ENCODE data around the gene ST3GAL3.

Gene ST3GAL3

GRCh38 chr1:43857163-43857562, 149.8 kb downstream of the ST3GAL3 start:
- no peak for DNase-seq

GRCh38 chr1:43858324-43858723, 151.0 kb downstream of the ST3GAL3 start:
- no peak for DNase-seq

GRCh38 chr1:43861337-43861736, 154.0 kb downstream of the ST3GAL3 start:
- no peak for DNase-seq

DNA sequence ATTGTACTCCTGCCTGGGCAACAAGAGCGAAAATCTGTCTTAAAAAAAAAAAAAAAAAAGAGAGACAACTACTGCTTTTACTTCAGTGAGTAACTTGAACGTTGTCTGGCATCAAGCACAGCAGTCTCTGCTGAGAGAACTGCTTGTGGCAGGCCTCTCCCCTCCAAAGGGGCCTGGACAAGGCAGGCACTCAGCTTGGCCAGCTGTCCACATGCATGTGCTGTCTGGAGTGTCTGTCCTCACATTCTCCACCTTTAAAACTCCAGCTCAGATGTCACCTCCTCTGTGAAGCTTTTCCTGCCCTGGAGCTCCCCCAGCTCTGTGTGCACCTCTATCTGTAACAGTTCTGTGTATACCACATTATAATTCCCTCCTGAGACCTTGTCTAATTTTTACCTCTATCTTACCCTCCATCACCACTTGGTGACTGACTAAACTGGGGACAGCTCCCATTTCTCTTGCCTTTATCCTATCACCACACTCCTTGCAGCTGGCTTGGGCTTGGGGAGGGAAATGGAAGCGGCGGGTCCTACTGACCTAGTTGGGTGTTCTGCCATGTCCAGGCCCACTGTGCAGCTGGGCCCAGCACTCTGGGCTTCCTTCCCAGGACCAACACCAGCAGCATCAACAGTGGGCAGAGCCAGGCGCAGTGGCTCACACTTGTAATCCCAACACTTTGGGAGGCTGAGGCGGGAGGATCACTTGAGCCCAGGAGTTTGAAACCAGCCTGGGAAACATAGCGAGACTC, 154.8 kb downstream of the ST3GAL3 start:
- DNase-seq, result no peak

DNA sequence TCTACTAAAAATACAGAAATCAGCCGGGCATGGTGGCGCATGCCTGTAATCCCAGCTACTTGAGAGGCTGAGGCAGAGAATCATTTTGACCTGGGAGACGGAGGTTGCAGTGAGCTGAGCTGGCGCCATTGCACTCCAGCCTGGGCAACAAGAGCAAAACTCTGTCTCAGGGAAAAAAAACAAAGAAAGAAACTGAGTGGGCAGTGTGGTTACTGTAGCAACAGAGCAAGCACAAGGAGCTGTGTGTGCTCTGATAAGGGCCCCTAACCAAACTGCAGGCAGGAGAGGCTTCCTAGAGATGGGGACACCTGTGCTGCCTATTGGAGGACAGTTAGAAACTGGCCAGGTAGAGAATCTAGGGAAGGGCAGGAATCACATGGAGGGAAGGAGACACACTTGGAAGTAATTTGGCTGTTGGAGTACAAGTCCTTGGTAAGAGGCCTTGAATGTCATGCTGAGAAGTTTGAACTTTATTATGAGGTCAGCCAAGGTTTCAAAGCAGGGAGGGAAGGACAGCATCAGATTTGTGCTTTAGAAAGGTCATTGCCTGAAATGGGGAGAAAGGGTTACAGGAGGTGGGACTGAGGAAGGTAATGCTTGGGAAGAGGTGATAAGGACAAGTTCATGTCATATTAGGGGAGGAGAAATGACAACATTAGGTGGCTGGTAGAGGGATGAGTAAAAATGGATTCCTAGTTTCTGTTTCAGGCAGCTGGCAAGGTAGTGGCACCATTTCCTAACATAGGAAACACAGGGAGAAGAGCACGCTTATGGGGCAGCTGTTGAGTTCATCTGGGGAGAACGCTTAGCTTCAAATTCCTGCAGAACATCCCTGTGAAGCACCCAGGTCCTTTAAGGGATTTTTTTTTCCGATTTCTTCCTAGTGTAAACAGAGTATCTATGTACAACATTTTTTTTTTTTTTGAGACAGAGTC, 157.0 kb downstream of the ST3GAL3 start:
- DNase-seq, result no peak

GRCh38 chr1:43866201-43866600, 158.9 kb downstream of the ST3GAL3 start:
- DNase-seq, result no peak

GRCh38 chr1:43867976-43868740, 160.8 kb downstream of the ST3GAL3 start:
- no peak for DNase-seq

DNA sequence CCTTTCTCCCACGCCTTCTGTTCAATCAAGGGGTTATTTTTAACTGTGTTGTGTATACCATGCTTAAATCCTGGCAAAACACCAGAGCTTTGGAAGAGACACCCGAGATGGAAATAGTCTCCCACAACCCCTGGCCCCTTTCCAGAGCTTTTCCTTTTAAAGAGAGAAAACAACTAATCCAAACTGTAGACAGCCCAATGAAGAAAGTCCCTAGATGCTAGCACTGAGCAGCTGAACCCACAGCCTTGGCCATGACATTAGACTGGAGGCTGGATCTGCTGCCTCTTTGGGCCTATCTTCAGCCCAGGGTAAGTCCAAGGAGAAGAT, 161.4 kb downstream of the ST3GAL3 start:
- no peak for DNase-seq

GRCh38 chr1:43870306-43870705, 163.0 kb downstream of the ST3GAL3 start:
- no peak for DNase-seq

DNA sequence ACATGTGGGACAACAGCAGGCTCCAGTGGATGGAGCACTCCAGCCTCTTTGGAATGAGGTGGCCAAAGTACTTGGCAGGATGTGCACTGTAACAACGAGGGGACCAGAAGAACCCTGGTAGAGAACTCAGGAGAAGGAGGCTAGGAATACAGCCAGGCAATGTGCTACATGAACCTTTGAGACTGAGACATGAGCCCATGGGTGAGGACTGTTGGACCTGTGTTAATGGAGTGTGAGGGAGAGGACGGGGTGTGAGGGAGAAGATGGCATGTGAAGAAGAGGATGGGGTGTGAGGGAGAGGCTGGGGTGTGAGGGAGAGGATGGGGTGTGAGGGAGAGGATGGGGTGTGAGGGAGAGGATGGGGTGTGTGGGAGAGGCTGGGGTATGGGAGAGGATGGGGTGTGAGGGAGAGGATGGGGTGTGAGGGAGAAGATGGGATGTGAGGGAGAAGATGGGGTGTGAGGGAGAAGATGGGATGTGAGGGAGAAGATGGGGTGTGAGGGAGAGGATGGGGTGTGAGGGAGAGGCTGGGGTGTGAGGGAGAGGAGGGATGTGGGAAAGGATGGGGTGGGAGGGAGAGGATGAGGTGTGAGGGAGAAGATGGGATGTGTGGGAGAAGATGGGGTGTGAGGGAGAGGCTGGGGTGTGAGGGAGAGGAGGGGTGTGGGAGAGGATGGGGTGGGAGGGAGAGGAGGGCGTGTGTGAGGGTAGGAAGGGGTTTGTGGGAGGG, 164.0 kb downstream of the ST3GAL3 start:
- no peak for DNase-seq

- DNase-seq, result no peak
These were observed 164.9 kb downstream of the ST3GAL3 start for GRCh38 chr1:43872280-43872679.

DNA sequence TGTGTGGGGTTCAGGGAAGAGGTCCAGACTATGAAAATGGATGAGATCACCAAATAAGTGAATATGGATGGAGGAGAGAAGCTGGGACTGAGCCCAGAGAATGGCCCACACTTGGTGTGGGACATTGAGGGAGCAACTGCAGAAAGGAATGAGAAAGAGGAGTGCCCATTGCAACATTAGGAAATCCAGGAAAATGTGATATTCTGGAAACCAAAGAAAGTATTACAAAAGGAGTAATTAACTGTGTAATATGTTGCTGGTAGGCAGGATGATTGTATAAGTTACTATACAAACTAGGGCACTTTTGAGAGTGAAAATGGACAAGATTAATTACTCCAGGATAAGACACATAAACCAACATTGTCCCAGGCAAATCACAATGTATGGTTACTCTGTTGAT, 166.5 kb downstream of the ST3GAL3 start:
- no peak for DNase-seq

- DNase-seq, result no peak
These were observed 167.4 kb downstream of the ST3GAL3 start for GRCh38 chr1:43874716-43875115.

- DNase-seq, result no peak
These were observed 168.0 kb downstream of the ST3GAL3 start for GRCh38 chr1:43875331-43875730.

- DNase-seq, result no peak
These were observed 169.8 kb downstream of the ST3GAL3 start for GRCh38 chr1:43877101-43877500.

DNA sequence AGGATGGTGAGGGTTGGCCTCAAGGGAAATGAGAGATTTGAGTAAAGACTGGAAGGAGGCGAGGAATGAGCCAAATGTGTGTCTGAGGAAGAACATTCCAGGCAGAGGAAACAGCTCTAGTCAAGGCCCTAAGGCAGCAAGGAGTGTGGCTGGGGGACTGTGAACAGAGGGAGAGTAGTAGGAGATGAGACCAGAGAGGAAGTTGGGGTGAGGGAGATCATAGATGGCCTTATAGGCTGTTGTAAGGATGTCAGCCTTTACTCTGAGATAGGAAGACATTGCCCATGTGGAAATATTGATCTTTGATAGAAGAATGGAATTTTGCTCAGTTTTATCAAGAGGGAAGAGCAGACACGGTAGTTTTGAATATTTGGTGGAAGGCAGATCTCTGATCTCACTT, 171.1 kb downstream of the ST3GAL3 start:
- no peak for DNase-seq

- DNase-seq, result no peak
These were observed 171.5 kb downstream of the ST3GAL3 start for GRCh38 chr1:43878854-43879253.

- no peak for DNase-seq
These were observed 172.1 kb downstream of the ST3GAL3 start for GRCh38 chr1:43879414-43879813.

DNA sequence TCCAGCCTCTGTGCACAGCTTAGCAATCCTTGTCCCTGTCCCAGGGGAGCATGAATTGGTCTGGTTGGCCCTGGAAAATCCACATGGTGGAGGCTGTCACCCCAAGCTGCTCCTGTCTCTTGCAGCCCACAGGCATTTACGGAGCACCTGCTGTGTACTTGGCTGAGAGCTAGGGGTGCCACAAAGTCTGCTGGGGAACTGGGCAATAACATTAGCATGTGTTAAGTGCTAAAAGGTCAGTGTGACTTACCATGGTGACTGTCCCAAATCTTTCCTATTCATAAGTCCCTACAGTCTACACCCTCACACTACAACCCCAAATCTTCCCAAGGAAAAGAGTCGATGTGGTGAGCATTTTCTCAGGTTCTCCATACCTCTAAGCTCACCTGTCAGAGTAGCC, 172.7 kb downstream of the ST3GAL3 start:
- DNase-seq, result no peak

DNA sequence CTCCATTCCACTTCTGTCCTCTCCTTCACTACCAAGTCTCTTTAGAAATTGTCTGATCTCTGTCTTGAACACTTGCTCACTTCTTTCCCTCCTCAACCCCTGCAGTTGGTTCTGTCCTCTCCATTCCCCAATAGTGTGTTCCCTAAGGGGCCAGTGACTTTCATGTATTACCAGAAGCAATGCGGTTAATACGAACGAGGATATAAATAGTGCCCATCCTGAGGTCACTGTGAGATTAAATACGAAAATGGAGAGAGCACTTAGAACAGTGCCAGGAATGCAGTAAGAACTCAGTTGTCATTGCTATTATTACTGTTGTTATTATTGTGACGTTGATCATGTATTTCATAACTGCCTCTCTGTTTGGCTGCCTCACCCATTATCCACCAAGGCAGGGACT, 173.3 kb downstream of the ST3GAL3 start:
- DNase-seq, result no peak

GRCh38 chr1:43881415-43881814, 174.1 kb downstream of the ST3GAL3 start:
- no peak for DNase-seq

GRCh38 chr1:43882763-43883162, 175.4 kb downstream of the ST3GAL3 start:
- DNase-seq, result no peak

GRCh38 chr1:43883321-43883720, 176.0 kb downstream of the ST3GAL3 start:
- DNase-seq, result no peak

Data from NK-92 treated with Interleukin-12 subunit alpha and Interleukin-12 subunit beta, amount 100 ng/mL, for 24 hours (cell line).